Cardiac fibroblast (primary cell): ENCODE results near the gene DMAP1.
A peak's percentile ranks its signal among the peaks of the same experiment; 100 is the strongest.

ENCODE experiments used
- DNase-seq, 2 donors: peaks; one replicate each; pipeline versions ENCODE4 v3.0.0 to v3.0.0-alpha.2; 2010; ENCODE audit warnings: low read depth in 2 of 2
- H3K4me3 ChIP-seq, 2 donors: replicated peaks in 1 of 2; 1 replicate in 1 of 2; 2 replicates in 1 of 2; pipeline ENCODE4 v1.5.1; 2011; ENCODE audit warnings: low read depth in 2 of 2, low read length in 2 of 2, mild to moderate bottlenecking in 2 of 2, moderate library complexity in 1 of 2
- TF ChIP-seq, protein P1 (sequence below): IDR thresholded peaks from one replicate; pipeline ENCODE4 v1.5.1; 2011; ENCODE audit warnings: low read depth, mild to moderate bottlenecking, low read length, inconsistent platforms

Gene DMAP1

DNA sequence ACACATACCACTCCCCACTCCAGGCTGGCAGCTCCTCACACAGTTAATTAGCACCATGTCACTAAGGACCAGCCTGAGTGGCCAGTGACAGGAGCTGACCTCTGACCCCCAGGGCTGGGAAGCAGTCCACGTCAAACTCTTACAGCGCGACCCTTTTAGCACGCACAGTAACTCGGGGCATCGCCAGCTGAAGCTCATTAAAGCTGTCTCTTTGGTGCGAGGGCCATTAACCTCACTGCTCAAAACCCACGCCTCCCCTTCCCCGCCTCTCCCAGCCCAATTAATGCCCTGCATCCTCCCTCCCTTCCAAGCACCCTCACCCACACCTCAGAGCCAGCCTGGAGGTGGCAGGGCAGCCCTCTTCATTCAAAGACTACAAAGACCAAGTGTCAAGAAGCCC, 31.7 kb downstream of the DMAP1 start:
- DNase-seq, result no peak
- H3K4me3 ChIP-seq, result no peak overlapping the region
- TF ChIP-seq, protein P1, sequence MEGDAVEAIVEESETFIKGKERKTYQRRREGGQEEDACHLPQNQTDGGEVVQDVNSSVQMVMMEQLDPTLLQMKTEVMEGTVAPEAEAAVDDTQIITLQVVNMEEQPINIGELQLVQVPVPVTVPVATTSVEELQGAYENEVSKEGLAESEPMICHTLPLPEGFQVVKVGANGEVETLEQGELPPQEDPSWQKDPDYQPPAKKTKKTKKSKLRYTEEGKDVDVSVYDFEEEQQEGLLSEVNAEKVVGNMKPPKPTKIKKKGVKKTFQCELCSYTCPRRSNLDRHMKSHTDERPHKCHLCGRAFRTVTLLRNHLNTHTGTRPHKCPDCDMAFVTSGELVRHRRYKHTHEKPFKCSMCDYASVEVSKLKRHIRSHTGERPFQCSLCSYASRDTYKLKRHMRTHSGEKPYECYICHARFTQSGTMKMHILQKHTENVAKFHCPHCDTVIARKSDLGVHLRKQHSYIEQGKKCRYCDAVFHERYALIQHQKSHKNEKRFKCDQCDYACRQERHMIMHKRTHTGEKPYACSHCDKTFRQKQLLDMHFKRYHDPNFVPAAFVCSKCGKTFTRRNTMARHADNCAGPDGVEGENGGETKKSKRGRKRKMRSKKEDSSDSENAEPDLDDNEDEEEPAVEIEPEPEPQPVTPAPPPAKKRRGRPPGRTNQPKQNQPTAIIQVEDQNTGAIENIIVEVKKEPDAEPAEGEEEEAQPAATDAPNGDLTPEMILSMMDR, result no peak

DNA sequence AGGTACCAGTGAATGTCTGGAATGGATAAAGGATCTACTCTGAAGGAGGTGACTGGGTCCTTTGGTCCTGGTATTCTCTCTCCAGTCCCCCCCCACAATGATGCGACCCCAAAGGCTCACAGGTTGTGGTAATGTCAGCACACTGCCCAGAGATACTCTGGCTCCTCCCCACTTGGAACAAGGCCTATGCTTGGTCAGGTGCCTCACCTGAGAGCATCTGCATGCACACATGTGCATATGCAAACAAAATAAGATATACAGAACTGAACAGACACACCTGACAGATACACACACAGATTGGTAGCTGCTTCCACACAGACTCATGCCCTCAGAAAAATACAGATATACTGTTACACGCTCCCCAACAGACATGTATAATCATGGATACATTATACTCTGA, 33.5 kb downstream of the DMAP1 start:
- DNase-seq, result no peak
- H3K4me3 ChIP-seq, result no peak overlapping the region
- TF ChIP-seq, protein P1, result no peak

DNA sequence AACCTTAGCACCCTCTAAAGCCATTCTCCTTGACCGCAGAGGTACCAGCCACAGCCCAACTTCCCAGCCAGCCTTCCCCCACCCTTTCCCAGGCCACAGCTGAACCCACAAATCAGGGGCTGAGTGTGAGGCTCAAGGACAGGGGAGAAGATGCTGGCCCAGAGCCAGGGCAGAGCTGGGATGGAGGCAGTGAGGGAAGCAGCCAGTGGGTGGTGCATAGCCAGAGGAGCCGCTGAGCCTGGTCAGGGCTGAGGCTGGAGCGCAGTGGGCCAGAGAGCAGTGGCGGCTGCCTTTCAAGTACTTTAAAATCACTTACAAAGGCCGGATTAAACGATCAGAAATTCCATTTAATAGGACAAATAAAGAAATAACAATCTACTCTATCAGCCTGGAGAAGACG, 36.3 kb downstream of the DMAP1 start:
- no peak overlapping the region for H3K4me3 ChIP-seq
- peak in 1 of 2 donors; percentile 26 for DNase-seq
- TF ChIP-seq, protein P1, result no peak

GRCh38 chr1:44250068-44250781, 37.0 kb downstream of the DMAP1 start:
- no peak overlapping the region for H3K4me3 ChIP-seq
- peak in 1 of 2 donors; percentile 17 for DNase-seq
- TF ChIP-seq, protein P1, result no peak

GRCh38 chr1:44251486-44251885, 38.2 kb downstream of the DMAP1 start:
- TF ChIP-seq, protein P1, result no peak
- H3K4me3 ChIP-seq, result no peak overlapping the region
- no peak for DNase-seq

- DNase-seq, result no peak
- no peak overlapping the region for H3K4me3 ChIP-seq
- TF ChIP-seq, protein P1, result no peak
Measured at GRCh38 chr1:44251989-44252671, 38.9 kb downstream of the DMAP1 start.
